ENCODE measurements around the gene MMP21.

The MMP21 gene

DNA sequence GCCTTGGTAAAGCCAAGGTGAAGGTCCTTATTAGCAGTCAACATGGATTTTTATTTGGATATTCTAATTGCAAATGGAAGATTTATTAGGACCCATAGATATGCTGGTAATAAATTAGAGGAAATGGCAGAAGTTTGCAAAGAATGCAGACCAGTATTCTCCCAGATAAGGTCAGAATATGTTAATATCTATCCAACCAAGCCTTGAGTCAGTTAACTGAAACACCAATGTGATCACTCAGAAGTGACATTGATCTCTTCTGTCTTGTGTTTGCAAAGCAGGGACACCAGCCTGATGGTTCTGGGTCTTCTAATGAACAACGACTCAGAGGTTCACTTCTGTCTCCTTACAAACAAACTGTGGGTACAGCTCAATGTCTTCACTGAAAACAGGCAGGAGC lies 26.0 kb upstream of the MMP21 start:
- peaks cover 59% of the 10 kb centered on the region for H3K36me3 ChIP-seq (ENCODE audit: insufficient read depth, low read length)
- H3K9ac ChIP-seq (ENCODE audit: low read depth, low read length): no peak overlapping the region
- DNase-seq (no peak), ATAC-seq (ENCODE audit: insufficient read depth, low read depth) (no peak)
- no peak for TF ChIP-seq EZH2 (IDR thresholded peaks at IDR 0.05; ENCODE audit: borderline replicate concordance, low read depth, low read length, severe bottlenecking)
- TF ChIP-seq, protein P1, sequence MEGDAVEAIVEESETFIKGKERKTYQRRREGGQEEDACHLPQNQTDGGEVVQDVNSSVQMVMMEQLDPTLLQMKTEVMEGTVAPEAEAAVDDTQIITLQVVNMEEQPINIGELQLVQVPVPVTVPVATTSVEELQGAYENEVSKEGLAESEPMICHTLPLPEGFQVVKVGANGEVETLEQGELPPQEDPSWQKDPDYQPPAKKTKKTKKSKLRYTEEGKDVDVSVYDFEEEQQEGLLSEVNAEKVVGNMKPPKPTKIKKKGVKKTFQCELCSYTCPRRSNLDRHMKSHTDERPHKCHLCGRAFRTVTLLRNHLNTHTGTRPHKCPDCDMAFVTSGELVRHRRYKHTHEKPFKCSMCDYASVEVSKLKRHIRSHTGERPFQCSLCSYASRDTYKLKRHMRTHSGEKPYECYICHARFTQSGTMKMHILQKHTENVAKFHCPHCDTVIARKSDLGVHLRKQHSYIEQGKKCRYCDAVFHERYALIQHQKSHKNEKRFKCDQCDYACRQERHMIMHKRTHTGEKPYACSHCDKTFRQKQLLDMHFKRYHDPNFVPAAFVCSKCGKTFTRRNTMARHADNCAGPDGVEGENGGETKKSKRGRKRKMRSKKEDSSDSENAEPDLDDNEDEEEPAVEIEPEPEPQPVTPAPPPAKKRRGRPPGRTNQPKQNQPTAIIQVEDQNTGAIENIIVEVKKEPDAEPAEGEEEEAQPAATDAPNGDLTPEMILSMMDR (IDR thresholded peaks at IDR 0.05; ENCODE audit: borderline replicate concordance, extremely low read depth, low read length, poor library complexity, severe bottlenecking): no peak
- H4K20me1 ChIP-seq (ENCODE audit: insufficient read depth, low read length): no peaks in the 10 kb centered on the region
- no peaks in the 10 kb centered on the region for H3K4me1 ChIP-seq (ENCODE audit: insufficient read depth, low read length)
- H3K79me2 ChIP-seq (ENCODE audit: insufficient read depth, low read length): no peaks in the 10 kb centered on the region
- H3K27me3 ChIP-seq (ENCODE audit: insufficient read depth, low read length, poor library complexity): no peaks in the 10 kb centered on the region
- H3K4me2 ChIP-seq (ENCODE audit: insufficient read depth, low read length): no peak overlapping the region
- no peak overlapping the region for H3K4me3 ChIP-seq (ENCODE audit: low read depth in 1 of 2, low read length in 2 of 2)
- H2AFZ ChIP-seq (ENCODE audit: low read depth, low read length): no peak overlapping the region
- H3K9me3 ChIP-seq (ENCODE audit: insufficient read depth, low read length, severe bottlenecking): no peaks in the 10 kb centered on the region
- H3K27ac ChIP-seq (ENCODE audit: low read length): no peak overlapping the region

DNA sequence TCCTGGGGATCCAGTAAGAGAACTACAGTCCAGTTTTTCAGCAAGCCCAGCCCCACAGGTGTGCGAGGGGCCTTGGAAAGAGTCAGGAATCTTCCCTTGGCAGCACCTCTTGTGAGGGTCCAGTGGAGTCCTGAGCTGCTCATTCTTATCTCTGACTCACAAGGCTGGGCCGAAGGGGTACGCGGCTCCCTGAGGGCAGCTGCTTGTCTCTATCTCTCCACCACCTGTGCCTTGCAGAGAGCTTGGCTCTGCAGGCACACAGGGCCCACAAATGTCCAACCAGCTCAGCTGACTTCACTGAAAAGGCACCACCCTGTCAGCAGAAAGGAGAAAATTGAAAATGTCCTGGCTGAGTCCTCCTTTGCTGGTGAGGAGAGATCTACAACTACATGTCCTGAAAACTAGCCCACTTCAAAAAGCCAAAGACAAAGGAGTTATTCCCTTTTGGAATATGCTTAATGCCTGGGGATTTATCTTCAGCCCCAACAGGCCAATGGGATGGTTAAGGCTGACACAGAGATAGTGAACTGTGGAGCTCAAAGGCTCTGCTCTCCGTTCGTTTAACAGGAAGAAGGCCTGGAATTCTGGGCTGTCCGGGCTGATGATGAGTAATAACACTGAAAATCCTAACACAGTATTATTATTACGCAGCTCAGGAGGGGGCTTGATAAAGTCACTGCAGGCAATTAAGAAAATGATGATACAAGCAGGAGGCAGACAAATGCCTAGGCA lies 24.0 kb upstream of the MMP21 start:
- TF ChIP-seq, protein P1 (IDR thresholded peaks at IDR 0.05; ENCODE audit: borderline replicate concordance, extremely low read depth, low read length, poor library complexity, severe bottlenecking): no peak
- no peak for TF ChIP-seq EZH2 (IDR thresholded peaks at IDR 0.05; ENCODE audit: borderline replicate concordance, low read depth, low read length, severe bottlenecking)
- H3K79me2 ChIP-seq (ENCODE audit: insufficient read depth, low read length): no peaks in the 10 kb centered on the region
- ATAC-seq (ENCODE audit: insufficient read depth, low read depth): no peak
- H3K4me3 ChIP-seq (ENCODE audit: low read depth in 1 of 2, low read length in 2 of 2): no peak overlapping the region
- no peak overlapping the region for H3K9ac ChIP-seq (ENCODE audit: low read depth, low read length)
- H3K4me2 ChIP-seq (ENCODE audit: insufficient read depth, low read length): no peak overlapping the region
- H3K27ac ChIP-seq (ENCODE audit: low read length): no peak overlapping the region
- peaks cover 55% of the 10 kb centered on the region for H3K36me3 ChIP-seq (ENCODE audit: insufficient read depth, low read length)
- no peaks in the 10 kb centered on the region for H3K4me1 ChIP-seq (ENCODE audit: insufficient read depth, low read length)
- H3K9me3 ChIP-seq (ENCODE audit: insufficient read depth, low read length, severe bottlenecking): no peaks in the 10 kb centered on the region
- no peak overlapping the region for H2AFZ ChIP-seq (ENCODE audit: low read depth, low read length)
- no peak for DNase-seq
- no peaks in the 10 kb centered on the region for H3K27me3 ChIP-seq (ENCODE audit: insufficient read depth, low read length, poor library complexity)
- H4K20me1 ChIP-seq (ENCODE audit: insufficient read depth, low read length): no peaks in the 10 kb centered on the region

DNA sequence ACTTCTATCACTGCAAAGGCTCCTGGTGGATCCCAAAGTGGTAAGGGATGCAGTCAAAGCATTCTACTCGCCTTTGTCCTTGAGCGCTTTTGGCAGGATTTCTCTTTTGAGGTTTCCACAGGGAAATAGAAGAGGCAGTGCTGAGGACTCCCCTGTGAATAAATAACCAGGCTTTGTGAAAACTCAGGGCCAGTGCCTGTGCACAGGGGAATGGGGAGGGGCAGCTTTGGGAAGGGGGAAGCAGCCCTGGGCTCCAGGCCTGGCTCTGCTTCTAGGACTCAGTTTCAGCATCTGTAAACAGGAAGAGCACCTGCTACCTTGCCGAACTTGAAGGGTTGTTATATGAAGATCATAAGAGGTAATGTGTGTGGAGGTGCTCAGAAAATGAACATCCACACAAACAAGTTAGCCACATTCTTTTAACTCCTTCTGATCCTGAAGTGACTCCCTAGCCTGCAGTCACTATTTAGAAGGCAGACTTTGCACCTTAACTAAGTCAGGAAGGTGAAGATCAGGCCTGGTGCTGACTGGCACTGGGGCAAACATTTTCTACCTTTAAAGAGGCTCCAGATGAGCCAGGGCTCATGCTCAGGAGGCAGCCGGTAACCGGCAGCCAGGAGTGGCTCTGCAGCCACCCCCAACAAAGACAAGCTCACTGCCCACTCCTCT lies 22.5 kb upstream of the MMP21 start:
- no peaks in the 10 kb centered on the region for H3K79me2 ChIP-seq (ENCODE audit: insufficient read depth, low read length)
- H3K4me3 ChIP-seq (ENCODE audit: low read depth in 1 of 2, low read length in 2 of 2): no peak overlapping the region
- no peak overlapping the region for H3K9ac ChIP-seq (ENCODE audit: low read depth, low read length)
- no peaks in the 10 kb centered on the region for H3K9me3 ChIP-seq (ENCODE audit: insufficient read depth, low read length, severe bottlenecking)
- H4K20me1 ChIP-seq (ENCODE audit: insufficient read depth, low read length): no peaks in the 10 kb centered on the region
- no peaks in the 10 kb centered on the region for H3K4me1 ChIP-seq (ENCODE audit: insufficient read depth, low read length)
- ATAC-seq (ENCODE audit: insufficient read depth, low read depth) (no peak), DNase-seq (no peak)
- H3K27me3 ChIP-seq (ENCODE audit: insufficient read depth, low read length, poor library complexity): no peaks in the 10 kb centered on the region
- TF ChIP-seq, protein P1 (IDR thresholded peaks at IDR 0.05; ENCODE audit: borderline replicate concordance, extremely low read depth, low read length, poor library complexity, severe bottlenecking): no peak
- TF ChIP-seq EZH2 (IDR thresholded peaks at IDR 0.05; ENCODE audit: borderline replicate concordance, low read depth, low read length, severe bottlenecking): no peak
- no peak overlapping the region for H3K4me2 ChIP-seq (ENCODE audit: insufficient read depth, low read length)
- H3K27ac ChIP-seq (ENCODE audit: low read length): no peak overlapping the region
- H2AFZ ChIP-seq (ENCODE audit: low read depth, low read length): no peak overlapping the region
- H3K36me3 ChIP-seq (ENCODE audit: insufficient read depth, low read length): peaks cover 58% of the 10 kb centered on the region

Measured in DND-41 (cell line).